ENCODE results near the gene MTRF1L. TPM values are rescaled to one million over a fixed set of nuclear protein-coding genes. Genes with fewer than 3 reads are reported as not detected.

The MTRF1L gene, protein sequence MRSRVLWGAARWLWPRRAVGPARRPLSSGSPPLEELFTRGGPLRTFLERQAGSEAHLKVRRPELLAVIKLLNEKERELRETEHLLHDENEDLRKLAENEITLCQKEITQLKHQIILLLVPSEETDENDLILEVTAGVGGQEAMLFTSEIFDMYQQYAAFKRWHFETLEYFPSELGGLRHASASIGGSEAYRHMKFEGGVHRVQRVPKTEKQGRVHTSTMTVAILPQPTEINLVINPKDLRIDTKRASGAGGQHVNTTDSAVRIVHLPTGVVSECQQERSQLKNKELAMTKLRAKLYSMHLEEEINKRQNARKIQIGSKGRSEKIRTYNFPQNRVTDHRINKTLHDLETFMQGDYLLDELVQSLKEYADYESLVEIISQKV
- 13.8 to 17.4 TPM (median 16.3 TPM) in 5 replicates for total RNA-seq (2022; extraction: Qiagen RNA extraction; ENCODE audit: low read depth)

GRCh38 chr6:153002613-153003365 lies at the start of gene MTRF1L:
Gene MTRF1L, minus strand, starts transcription at chr6:153002709. Its CDS starts 24 bp downstream, at chr6:153002685.

DNA sequence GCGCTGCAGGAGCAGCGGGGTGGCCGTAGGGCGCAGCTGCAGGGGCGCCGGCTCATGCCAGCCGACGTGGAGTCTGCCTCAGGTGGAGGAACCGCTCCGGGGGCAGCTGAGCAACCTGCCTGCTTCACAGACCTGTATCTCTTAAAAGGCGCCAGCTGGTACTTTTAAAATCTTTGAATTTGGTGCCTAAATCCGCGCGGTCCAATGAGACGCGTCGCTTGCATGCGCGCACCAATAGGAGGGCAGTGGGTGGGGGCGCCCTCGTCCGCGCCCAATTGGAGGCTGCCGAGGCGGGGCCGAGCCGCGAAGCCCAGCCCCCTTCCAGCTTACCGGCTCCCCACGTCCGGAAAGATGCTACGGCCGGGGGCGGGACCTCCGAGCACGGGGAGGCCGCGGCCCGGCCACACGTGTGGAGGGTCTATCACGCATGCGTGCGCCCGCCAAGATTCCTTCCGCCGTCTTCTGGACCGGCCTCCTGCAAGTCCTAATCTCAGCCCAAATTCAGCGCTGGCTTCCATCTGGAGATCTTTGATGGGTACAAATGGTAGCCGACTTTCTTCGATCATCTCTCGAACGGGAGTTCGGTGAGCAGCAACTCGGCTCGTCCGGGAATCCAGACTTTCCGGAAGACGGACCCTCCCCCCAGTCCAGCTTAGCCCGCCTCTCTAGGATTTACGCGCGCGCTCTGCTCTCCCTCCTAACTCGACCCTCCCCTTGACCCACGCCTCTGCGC lies 19.4 kb downstream of the MTRF1L start, which contains the start of gene FBXO5:
TSS of gene FBXO5 (minus strand) at position 138 of the 733 bp plus-strand sequence. CDS start at position 56, 82 bp downstream.

Other genes with a start within 250 kb of the MTRF1L start
- 18.8 to 24.3 TPM (median 21.9 TPM) in 5 replicates for gene FBXO5, start 19.7 kb downstream of the MTRF1L start, total RNA-seq (2022; extraction: Qiagen RNA extraction; ENCODE audit: low read depth)
- gene RGS17, start 128.6 kb upstream of the MTRF1L start, total RNA-seq (2022; extraction: Qiagen RNA extraction; ENCODE audit: low read depth): 5.4 to 8.7 TPM (median 7.6 TPM) in 5 replicates

Measured in A549 treated with DMSO at 1 μM for 4 hours (cell line).